Mucosa of gallbladder (tissue), 1 donor: ENCODE results near the gene ZNF619. TPM values are rescaled to one million over a fixed set of nuclear protein-coding genes. Genes with fewer than 3 reads are reported as not detected.

Source experiments
- DNase-seq: peaks from one replicate; pipeline ENCODE4 v3.0.0-alpha.2; 2020; ENCODE audit warnings: low spot score
- total RNA-seq: library from RNA; stranded (reverse); gene quantifications from one replicate; pipeline ENCODE4 v1.2.1, GENCODE V29; 2021
- donor health status: DM: no; HTN: no; CAD: no.

The ZNF619 gene
- total RNA-seq, 1 donor from 2014 or later: 10.4 TPM

DNA sequence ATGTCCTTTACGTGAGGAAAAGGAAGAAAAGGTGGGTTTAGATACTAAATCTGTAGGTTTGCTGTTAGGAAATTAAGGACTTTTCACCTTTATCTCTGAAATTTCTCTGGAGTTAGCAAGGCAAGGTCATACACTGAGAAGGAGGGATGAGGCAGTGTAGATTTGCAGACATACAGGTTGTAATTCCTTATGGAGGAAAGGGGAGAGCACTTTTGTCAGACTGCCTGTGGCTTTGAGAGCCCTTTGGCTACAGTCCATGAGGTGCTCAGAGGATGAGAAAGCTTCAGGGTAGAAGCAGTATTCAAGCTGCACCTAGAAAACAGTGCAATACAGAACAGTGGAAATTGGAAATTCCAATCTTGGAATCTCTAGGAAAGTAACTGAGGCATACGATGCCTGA lies 11.5 kb upstream of the ZNF619 start:
- DNase-seq: no peak

DNA sequence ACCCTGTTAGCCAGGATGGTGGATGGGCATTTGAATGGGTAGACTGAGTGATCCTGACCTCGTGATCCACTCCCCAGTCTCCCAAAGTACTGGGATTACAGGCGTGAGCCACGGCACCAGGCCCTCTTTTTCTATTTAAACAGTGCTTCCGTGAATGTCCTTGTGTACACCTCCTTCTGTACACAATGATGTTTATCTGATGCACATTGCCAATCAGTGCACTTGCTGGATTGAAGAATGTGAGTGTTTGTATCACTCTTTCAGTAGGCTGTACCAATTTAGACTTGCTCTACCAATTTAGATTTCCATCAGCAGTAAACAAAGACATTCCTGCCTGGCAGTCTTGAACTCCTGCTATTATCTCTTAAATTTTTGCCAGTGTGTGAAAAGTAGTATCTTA lies 8.9 kb upstream of the ZNF619 start:
- no peak for DNase-seq

- no peak for DNase-seq
These were observed 6.2 kb upstream of the ZNF619 start for GRCh38 chr3:40470701-40471100.

DNA sequence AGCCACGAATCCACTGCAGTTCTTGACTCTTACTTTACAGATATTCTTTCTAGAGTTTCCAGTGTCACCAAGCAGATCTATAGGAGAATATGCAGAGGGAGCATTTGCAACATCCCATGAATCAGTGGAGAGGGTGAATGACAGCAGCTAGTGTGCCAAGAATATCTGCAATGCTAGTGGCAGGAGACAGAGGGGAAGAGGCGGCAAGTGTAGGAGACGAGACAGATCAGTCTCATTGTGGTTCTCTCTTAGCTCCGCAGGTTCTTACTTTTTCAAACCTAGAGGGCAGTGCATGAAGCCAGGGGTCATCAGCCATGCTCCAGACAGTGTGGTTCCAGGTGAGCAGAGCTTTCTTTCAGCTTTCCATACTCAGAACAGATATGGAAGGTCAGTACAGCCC lies 744 bp downstream of the ZNF619 start:
- DNase-seq: no peak

GRCh38 chr3:40487172-40487571 lies 10.2 kb downstream of the ZNF619 start:
- no peak for DNase-seq

DNA sequence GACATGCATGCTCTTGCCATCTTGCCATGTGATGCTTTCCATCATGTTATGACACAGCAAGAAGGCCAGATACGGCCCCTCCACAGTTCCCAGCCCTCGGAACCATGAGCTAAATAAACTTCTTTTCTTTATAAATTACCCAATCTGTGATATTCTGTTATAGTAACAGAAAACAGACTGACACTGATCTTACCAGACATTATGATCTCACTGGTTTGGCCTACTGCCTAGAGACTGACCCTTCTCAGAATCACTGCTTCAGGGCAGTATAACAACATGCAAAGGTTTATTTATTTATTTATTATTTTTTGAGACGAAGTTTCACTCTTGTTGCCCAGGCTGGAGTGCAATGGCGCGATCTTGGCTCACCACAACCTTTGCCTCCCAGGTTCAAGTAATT lies 14.0 kb downstream of the ZNF619 start:
- no peak for DNase-seq

GRCh38 chr3:40494698-40495097 lies 17.8 kb downstream of the ZNF619 start:
- DNase-seq: no peak

DNA sequence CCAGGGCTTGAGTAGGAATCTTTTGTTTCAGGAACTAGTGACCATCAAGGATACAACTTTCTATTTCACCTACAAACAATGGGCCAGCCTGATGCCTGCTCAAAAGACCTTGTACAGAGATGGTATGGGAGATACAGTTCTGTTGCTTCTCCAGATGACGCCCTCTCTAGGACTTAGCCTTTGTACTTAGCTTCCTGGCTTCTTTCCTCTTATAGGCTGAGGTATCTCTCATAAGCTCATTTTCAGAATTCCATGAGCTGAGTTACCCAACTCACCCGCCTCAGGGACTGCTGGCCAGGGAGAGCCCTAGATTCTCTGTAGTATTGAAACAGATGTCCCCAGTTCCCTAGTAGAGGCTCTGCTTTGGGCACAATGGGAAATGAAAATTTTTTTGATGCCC lies 20.4 kb downstream of the ZNF619 start:
- DNase-seq: no peak

- DNase-seq: no peak
These were observed 23.0 kb downstream of the ZNF619 start for GRCh38 chr3:40499952-40500351.

DNA sequence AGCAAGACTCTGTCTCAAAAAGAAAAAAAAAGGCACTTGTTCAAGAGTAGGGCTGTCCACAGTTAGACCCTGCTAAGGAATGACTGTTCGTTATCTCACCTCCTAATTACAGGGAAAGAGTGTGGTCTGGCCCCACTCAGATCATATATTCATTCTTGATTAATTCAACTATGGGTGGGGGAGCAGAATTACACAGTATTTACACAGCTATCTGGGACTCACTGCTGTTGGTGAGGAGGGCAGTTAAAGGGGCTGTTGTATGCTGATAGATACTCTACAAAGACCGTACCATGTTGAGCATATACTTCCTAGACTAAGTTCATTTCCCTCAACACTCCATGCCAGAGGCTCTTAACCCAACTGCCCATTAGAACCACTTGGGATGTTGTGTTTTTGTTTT lies 25.1 kb downstream of the ZNF619 start:
- DNase-seq: no peak

- DNase-seq: no peak
These were observed 27.9 kb downstream of the ZNF619 start for GRCh38 chr3:40504636-40505430.

DNA sequence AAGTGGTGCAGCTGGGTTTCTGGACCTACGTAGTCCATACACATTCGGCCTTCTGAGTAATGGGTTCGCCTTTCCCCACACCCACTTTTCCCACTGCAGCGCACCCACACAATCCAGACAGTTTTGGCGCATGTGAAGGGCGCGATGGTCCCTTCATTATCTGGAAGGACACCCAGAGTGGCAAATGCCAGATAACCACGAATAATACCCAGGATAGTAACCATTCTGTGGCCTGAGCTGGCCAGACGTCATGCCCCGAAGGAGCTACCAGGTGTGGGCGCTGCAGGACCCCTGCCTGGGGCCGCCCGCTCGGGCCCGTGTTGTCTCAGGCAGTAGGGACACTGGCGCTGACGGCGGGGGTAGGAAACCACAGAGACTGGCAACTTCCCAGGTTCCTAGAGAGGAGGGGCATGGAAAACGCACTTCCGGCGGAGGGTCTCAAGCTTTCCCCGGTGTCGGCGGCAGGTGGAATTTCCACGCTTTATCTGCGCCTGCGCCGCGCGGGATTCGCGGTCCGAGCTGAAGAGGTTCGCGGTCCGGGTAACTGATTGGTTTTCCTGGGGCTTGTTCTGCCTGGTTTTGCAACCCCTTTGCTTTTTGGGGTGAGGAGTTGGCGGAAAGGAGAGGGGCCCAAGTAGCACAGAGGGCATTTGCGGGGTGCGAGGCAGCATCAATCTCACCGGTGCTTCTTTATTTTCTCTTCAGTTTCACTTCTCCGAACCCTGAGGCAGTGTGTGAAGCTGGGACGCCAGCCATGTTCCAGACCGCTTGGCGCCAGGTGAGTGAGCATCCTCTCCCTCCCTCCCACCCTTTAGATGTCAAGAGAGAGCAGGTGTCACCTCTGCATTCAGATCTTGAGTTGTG lies 28.9 kb downstream of the ZNF619 start, which contains the start of gene ZNF620:
TSS of gene ZNF620 (plus strand) at position 441 of the 864 bp plus-strand sequence. CDS start at position 755, 314 bp downstream.
- DNase-seq: peak; percentile 68

GRCh38 chr3:40511031-40511718 lies 34.3 kb downstream of the ZNF619 start:
- no peak for DNase-seq

- DNase-seq: no peak
These were observed 39.3 kb downstream of the ZNF619 start for GRCh38 chr3:40516201-40516600.

- no peak for DNase-seq
These were observed 41.1 kb downstream of the ZNF619 start for GRCh38 chr3:40518067-40518466.

DNA sequence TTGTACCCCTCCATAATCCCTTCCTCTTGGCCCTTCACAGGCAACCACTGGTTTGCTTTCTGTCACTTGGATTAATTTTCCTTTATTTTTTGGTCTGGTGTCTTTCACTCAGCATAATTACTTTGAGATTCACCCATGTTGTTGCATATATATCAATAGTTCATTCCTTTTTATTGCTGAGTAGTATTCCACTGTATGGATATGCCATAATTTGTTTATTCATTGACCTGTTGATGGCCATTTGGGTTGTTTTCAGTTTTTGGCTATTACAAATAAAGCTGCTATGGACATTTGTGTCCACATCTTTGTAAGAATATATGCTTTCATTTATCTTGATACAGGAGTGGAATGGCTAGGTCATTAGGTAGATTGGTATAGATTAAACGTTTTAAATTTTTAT lies 41.9 kb downstream of the ZNF619 start:
- no peak for DNase-seq

- DNase-seq: no peak
These were observed 44.3 kb downstream of the ZNF619 start for GRCh38 chr3:40521254-40521653.

GRCh38 chr3:40523781-40524180 lies 46.9 kb downstream of the ZNF619 start:
- no peak for DNase-seq

DNA sequence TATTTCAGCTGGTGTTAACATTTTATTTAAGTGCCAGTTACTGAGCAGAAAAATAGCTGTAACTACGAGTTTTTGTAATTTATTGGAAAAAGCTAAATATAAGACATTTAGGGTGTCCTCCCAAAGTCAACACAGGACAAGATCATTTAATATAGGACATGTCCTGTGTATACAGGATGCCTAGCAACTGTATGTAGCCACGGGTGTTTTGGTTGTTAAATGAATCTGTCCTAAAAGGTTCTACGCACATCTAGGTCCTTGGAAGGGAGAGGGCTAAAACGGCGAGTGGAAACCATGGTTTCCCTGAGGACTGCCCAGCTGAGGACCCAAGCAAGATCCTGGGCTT lies 47.3 kb downstream of the ZNF619 start:
- DNase-seq: no peak

DNA sequence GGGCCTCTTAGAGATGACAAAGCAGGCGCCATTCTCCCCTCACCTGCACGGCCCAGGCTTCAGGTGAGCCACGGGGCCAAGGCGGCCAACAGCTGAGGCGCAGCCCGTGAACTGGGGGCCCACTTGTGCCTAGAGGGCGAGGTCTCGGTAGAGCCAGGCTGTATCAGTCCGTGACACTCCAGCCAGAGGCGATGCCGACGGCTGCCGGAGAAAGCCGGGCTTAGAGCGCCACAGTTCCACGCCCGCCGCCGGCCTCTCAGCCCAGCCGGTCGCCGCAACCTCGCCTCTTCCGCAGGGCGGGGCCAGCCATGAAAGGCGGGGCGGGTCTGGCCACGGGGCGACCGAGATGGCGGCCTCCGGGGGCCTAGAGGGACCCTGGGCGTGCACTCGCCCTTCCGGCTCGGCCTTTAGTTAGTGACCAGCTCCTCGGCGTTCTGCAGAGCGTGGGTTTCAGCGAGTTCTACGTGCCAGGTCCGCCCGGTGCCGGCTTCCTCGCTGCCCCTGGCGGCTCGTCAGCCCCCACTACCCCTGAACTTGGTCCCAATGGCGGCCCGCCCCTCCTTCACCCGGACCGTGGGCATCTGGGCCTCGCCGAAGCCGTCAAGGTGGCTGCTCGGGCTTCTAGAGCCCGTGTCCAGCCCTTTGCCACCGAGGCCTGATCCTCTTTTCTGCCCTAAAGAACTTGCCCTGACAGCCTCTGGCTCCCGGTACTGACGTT lies 47.8 kb downstream of the ZNF619 start, which contains the start of gene ZNF621:
TSS of gene ZNF621 (plus strand) at position 393 of the 718 bp plus-strand sequence. CDS start 881 bp downstream, outside the sequence.
- peak; percentile 88 for DNase-seq

DNA sequence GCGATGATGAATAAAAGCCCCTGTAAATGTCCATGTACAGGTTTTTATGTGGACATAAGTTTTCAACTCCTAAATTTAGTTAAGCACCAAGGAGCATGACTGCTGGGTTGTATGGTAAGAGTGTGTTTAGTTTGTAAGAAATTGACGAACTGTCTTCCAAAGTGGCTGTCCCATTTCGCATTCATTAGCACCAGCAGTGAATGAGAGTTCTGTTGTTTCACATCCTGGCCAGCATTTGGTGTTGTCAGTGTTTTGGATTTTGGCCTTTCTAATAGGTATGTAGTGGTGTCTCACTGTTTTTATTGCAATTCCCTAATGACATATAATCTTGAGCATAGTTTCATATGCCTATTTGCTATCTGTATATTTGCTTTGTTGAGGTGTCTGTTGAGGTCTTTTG lies 51.5 kb downstream of the ZNF619 start:
- DNase-seq: no peak

DNA sequence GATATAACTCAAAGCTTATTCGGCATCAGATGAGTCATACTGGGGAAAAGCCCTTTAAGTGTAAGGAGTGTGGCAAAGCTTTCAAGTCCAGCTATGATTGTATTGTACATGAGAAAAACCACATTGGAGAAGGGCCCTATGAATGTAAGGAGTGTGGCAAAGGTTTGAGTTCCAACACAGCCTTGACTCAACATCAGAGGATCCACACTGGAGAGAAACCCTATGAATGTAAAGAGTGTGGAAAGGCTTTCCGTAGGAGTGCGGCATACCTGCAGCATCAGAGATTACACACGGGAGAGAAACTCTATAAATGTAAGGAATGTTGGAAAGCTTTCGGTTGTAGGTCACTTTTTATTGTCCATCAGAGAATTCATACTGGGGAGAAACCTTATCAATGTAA lies 55.3 kb downstream of the ZNF619 start:
- no peak for DNase-seq
